ENCODE results near the gene DNMT3B. TPM values are rescaled to one million over a fixed set of nuclear protein-coding genes. Genes with fewer than 3 reads are reported as not detected.
"Not testable (repeated sequence)": the region's sequence is repeated elsewhere in the genome, so short reads cannot be mapped to it uniquely, and the experiment has no call there.

The DNMT3B gene
- total RNA-seq, 1 experiment from 2014 or later, result 3.0 TPM

GRCh38 chr20:32762754-32763201 lies 593 bp downstream of the DNMT3B start:
- DNase-seq (ENCODE audit: low spot score), result no peak

DNA sequence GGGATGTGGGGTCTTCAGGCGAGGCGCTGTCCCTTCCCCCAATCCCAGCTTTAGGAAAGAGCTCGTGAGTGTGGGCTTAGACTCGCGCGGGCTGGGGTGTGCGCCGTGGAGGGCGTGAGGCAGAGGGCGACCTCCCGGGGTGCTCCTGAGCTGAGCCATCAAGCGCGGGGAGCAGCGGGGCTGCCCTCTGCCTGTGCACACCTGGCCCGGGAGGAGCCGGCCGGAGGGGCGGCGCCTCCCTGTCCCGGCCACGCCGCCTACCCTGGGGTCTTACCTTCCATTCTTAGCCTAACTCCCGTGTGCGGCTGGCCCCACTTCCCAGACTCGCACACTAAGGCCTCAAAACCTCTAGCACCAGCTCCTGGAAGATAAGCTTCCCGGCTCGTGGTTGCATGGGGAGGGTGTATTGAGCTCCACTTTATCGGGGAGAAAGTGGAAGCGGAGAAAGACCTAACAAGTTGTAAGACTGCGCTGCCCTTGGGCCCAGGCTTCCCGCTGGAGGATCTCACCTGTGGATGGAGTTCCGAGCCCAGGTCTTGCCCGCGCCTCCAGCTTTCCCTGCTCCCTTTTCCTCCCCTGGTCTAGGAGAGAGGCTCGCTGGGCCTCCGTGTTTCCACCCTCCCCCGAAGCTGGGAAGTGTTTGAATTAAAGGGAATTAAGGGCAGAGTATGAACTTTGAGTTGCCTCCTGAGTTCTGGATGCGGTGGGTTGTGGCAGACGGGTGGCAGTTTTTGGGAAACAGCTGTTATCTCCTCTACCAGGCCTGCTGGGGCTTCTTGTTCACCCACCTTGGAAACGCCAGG lies 1.2 kb downstream of the DNMT3B start:
- DNase-seq (ENCODE audit: low spot score), result peak; percentile 8

DNA sequence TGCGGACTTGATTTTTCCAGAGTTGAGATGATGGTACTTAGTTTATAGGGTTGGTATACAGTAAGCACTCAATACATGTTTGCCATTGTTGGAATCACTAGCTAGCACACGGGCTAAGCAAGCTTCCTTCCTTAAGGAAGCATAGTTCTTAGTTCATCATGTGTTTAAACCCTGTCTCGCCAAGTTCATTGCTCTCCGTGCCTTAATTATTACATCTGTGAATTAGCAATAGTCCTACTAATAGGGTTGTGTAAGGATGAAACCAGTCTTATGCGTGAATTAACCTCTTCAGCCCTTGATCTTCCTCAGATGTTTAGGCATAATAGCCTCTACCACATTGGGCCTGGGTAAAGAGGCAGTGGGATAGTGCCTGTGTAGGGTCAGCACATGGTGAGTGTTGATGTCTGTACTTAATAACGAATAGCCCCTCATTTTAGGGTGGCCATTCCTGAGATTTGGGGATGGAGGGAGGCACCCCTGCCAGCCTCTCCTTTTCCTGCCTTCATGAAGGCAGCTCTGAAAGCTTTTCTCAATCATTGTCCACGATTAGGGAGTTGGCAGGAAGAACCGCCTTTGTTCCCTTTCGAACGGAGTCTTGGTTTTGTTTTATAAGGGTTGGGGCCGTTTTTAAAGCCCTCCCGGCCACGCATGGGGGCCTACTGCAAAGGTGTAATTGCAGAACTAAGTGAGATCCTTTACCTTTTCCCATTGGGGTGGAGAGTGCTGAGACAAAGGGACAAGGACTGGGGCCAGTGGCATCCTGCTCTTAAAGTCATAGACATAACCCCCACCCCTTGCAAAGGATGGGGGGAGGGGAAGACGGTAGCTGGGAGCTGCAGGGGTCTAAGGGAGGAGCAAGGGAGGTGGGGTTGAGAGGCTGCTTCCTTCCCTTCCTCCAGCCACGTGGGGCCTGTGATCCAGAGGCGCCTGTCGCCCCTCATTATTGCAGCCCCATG lies 2.1 kb downstream of the DNMT3B start:
- DNase-seq (ENCODE audit: low spot score), result peak; percentile 3

- not testable (repeated sequence) for DNase-seq (ENCODE audit: low spot score)
Measured at GRCh38 chr20:32765230-32765875, 3.2 kb downstream of the DNMT3B start.

DNA sequence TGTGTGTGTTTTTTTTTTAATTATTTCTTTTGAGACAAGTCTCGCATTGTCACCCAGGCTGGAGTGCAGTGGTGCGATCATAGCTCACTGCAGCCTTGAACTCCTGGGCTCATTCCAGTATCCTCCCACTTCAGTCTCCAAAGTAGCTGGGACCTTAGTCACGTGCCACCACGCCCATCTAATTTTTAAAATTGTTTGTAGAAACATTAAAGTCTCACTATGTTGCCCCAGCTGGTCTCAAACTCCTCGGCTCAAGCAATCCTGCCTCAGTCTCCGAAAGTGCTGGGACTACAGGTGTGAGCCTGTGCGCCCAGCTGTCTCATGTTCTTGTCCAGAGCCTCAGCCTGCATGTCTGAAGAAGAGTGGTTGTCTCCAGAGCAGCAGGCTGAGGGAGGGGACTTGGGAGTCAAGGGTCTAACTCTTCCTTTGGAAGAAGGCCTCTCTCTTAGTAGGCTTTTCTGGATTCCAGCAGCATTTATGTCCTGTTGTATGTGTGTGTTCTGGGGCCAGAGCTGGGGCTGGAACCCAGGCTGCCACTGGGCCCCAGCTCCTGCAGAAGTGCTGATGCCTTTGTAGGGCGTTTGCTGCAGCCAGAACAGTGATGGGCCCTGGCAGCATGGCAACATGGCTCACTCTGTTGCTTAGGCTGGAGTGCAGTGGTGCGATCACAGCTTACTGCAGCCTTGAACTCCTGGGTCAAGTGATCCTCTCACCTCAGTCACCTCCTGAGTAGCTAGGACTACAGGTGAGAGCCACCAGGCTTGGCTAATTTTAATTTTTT lies 5.4 kb downstream of the DNMT3B start:
- DNase-seq (ENCODE audit: low spot score), result no peak

GRCh38 chr20:32772046-32772445 lies 9.9 kb downstream of the DNMT3B start:
- no peak for DNase-seq (ENCODE audit: low spot score)

GRCh38 chr20:32773223-32773622 lies 11.0 kb downstream of the DNMT3B start:
- no peak for DNase-seq (ENCODE audit: low spot score)

GRCh38 chr20:32773855-32774254 lies 11.7 kb downstream of the DNMT3B start:
- no peak for DNase-seq (ENCODE audit: low spot score)

- no peak for DNase-seq (ENCODE audit: low spot score)
Measured at GRCh38 chr20:32775336-32775991, 13.3 kb downstream of the DNMT3B start.

- no peak for DNase-seq (ENCODE audit: low spot score)
Measured at GRCh38 chr20:32777177-32777956, 15.2 kb downstream of the DNMT3B start.

- DNase-seq (ENCODE audit: low spot score), result no peak
Measured at GRCh38 chr20:32779500-32780211, 17.5 kb downstream of the DNMT3B start.

- DNase-seq (ENCODE audit: low spot score), result no peak
Measured at GRCh38 chr20:32780278-32780677, 18.1 kb downstream of the DNMT3B start.

- no peak for DNase-seq (ENCODE audit: low spot score)
Measured at GRCh38 chr20:32780749-32781655, 18.8 kb downstream of the DNMT3B start.

- no peak for DNase-seq (ENCODE audit: low spot score)
Measured at GRCh38 chr20:32784369-32785080, 22.3 kb downstream of the DNMT3B start.

DNA sequence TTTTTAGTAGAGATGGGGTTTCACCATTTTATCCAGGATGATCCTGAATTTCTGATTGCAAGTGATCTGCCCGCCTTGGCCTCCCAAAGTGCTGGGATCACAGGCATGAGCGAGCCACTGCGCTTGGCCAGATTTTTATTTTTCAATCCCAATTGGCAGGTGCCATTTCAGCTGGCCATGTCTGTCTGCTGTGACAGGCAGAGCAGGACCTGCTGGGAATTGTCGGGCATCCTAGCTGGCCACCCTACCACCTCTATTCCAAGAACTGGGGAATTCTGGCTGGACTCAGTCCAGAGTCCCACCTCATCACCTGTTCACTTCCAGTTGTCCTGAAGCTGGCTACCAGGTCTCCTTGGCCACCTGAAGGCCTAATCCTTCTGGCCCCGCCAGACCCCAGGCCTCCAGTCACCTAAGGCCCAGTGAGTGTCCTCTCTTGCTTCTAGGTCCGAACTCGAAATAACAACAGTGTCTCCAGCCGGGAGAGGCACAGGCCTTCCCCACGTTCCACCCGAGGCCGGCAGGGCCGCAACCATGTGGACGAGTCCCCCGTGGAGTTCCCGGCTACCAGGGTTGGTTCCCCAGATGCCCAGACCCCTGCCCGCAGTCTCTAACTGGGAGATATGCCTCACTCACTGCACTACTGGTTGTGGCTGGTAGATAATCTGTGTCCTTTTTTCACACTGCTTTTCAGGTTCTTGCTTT lies 24.0 kb downstream of the DNMT3B start:
- no peak for DNase-seq (ENCODE audit: low spot score)

DNA sequence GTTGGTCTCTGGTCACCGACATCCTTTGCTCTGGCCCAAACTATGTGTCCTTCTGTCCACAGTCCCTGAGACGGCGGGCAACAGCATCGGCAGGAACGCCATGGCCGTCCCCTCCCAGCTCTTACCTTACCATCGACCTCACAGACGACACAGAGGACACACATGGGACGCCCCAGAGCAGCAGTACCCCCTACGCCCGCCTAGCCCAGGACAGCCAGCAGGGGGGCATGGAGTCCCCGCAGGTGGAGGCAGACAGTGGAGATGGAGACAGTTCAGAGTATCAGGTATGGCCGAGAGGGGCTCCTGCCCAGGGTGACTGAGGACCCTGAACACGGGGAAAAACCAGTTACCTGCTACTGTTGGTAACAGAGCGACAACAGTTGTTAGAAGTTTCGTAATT lies 25.0 kb downstream of the DNMT3B start:
- no peak for DNase-seq (ENCODE audit: low spot score)
